HG02884 (cell line): Measurements from ENCODE around the gene PTPRG.

Experiments used
- ATAC-seq: cut with Tn5 transposase; IDR thresholded peaks from one replicate; pipeline ENCODE4 v1.9.1; 2021; ENCODE audit warnings: mild to moderate bottlenecking, moderate library complexity; ENCODE audit not compliant: unreplicated experiment

PTPRG gene

DNA sequence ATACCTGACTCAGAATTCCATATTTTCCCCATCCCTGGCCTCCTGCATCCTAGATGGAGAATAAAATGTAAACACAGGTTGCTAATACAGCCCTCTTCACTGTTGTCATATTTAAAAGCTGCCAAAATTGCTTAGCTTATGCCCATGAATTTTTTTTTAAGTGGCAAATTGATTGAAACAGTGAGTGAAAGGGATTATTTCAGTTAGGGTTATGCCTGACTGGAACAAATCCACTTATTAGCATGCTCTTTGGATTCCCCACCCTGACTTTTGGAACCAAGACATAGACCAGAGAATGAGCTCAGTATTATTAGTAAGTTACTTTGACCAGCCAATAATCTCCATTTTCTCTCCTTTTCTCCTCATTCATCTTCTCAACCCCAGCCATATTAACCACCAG is 567.3 kb downstream of the PTPRG start:
- ATAC-seq, result no peak

DNA sequence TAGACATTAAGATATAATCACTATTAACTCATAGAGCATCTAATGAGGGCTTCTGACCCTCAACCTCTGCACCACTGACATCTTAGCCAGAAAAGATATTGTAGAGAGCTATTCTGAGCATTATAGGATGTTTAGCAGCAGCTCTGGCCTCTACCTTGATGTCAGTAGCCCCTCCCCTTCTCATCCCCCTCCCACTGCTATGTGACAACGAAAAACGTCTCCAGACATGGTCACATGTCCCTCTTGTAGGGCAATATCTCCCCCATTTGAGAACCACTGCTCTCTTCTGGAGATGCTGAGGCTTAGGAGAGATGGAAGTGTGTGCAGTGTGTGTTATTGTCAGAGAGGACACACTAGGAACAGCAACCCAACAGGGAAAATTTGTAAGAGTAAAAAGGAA is 569.7 kb downstream of the PTPRG start:
- ATAC-seq, result no peak

DNA sequence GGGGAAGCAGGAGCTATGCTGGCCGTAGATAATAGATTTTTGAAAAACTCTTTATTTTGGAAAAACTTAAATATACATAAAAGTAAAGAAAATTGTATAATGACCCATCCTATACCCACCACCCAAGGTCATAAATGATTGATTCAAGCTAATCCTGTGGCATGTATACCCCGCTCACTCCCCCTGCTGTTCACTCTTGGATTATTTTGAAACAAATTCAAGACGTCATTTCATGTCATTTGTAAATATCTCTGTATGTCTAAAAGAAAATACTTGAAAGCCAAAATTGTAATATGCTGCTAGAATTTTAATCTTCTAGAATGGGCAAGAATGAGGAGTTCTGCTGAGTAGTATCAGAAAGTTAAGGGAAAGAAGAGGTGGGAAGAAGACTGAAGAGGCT is 570.2 kb downstream of the PTPRG start:
- no peak for ATAC-seq

- no peak for ATAC-seq
These were observed 570.7 kb downstream of the PTPRG start for GRCh38 chr3:62132027-62132602.

DNA sequence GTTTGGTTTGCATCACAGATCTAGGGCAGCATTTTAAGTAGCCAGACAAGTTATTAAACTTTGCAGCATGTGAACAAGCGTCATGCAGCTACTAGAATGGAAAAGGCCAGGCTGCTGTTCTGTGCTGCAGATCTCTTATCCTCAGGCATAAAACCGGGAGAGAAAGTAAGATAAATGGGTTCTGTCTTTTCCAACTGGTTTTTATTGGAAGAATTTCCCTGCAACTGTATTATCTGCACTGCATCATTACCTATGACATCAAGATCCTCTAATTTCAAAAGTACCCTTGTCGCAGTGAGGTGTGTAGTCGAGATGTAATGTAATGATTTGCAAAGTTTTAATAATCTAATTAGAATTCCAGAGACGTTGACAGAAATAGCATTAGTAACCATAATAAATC is 571.6 kb downstream of the PTPRG start:
- ATAC-seq, result no peak

DNA sequence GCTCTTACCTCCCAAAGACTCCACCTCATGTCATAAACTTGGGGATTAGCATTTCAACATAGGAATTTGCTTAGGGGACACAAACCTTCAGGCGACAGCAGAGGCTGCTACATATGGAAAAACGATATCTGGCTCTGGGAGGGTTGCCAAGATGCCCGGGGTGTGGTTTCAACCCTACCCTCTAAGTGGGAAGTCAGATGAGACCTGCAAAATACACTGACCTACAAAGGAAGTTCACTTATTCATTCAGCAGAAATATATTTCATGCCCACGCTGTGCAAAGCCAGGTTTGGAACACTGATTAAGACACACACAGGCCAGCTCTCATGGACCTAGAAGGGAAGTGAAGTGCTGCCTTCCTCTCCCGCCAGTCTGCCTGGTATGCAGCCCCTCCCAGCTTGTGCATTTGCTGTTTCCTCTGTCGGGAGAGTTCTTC is 572.7 kb downstream of the PTPRG start:
- no peak for ATAC-seq

DNA sequence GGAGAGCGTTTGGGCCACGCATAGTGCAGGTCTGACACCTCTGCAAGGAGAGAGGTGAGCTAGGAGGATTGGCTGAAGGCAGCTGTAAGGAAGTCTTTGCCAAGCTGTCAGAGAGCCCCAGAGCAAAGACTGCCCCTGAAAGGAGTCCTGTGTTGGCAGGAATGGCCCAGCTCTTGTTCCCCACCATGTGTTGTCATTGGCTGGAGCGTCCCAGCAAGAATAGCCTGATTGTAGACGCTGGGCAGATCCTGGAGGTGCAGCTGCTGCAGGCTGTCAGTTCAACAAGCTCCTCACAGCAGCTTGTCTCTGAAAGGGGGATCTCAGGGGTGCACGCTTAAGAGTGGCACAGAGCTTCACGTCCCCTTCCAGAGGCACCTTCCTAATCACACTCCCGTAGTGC is 574.4 kb downstream of the PTPRG start:
- no peak for ATAC-seq

- ATAC-seq, result no peak
These were observed 578.6 kb downstream of the PTPRG start for GRCh38 chr3:62139957-62140356.

DNA sequence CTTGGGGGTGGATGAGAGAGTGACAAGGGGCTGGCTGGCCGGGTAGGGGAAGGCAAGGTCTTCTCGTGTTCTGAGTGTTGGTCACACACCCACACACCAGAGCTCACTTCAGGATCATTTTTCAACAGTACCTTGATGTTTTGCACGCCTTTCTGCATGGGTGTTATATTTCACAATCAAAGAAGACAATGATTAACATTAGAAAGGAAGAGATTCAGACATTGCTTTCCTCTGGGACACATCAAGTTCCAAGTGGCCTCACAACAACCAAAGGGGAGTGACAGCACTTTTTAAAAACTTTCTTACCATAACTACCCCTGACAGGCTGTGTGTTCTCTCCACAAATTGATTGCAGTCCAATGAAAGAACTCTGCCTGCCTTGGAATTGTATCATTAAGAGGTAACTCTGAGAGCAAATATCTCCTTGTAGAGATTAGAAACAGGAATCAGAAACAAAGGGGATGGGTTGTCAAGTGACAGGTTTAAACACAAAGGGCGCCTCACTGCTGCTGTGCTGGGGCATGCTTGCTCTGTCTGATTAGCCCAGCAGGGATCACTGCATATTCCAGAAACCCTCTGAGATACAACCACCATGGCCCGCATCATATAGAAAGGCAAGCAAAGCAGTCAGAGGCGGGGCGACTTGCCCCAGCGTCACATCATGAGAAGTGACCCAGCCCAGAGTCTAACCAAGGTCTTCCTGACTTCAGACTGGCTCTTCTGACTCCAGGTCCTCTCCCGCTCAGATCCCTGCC is 581.1 kb downstream of the PTPRG start:
- no peak for ATAC-seq

DNA sequence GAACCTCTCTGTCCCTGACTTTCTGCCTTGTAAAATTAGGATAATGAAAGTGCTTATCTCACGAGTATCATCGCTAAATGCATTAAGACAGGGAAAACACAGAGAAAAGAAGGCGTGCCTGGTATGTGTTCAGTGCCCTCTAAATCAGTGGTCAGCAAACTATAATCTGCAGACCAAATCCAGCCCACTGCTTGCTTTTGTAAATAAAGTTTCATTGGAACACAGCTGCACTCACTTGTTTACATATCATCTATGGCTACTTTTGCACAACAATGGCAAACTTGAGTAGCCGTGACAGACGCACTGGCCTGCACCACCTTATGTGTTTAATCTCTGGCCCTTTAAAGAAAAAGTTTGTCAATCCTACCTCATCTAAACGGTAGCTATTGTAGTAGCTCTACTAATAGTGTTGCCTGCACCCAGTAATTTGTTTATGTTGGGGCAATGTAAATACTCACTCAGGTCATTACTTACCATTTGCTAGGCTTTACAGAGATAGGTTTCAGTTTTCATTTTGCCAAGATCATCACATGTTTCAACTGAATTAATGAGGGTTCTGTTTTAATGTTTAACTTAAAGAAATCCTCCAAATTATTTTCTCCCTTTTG is 582.6 kb downstream of the PTPRG start:
- no peak for ATAC-seq

- ATAC-seq, result no peak
These were observed 583.1 kb downstream of the PTPRG start for GRCh38 chr3:62144482-62144881.

DNA sequence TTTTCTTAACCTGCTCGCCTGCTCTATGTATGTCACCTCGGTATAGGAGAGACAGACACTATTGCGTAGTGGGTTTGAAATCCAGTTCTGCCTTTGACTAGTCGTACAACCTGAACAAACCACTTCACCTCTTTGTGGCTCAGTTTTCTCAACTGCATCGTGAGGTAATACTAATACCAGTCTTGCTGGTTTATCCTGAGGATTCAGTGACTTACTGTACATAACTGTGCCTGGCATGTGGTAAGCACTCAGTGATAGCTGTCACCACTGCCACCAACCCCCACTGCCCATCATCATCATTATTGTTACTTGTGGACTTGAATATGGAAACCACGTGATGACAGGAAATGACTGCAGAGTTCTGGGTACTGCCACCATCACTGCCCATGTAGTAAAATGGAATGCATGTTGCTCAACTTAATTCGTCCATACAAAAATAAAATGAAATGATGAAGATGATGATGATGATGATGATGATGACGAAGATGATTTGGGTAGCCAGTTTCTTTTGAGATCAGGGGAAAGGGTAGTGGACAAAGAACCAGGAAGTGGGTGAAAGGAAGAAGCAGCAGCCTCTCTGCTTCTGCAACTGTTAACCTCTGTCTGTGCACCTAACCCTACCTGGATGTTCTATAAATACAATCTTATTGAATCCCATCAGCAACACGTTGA is 583.9 kb downstream of the PTPRG start:
- ATAC-seq, result no peak

- ATAC-seq, result no peak
These were observed 588.2 kb downstream of the PTPRG start for GRCh38 chr3:62149539-62149938.

DNA sequence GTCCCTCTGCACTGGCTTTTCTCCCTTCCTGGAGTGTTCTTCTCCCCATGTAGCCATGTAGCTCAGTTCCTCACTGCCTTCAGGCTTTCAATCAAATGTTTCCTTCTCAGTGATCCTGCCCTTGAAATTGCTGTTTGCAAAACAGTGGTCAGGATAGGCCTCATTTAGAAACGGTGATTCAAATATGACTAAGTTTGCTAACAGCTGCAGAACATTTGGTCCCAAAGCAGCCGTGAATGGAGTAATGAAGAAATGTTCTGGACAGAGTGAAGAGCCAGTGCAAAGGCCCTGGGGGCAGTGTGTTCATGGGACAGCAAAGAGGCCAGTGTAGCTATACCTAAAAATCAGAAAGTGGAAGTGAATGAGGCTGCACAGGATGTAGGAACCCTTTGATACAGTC is 588.6 kb downstream of the PTPRG start:
- no peak for ATAC-seq

DNA sequence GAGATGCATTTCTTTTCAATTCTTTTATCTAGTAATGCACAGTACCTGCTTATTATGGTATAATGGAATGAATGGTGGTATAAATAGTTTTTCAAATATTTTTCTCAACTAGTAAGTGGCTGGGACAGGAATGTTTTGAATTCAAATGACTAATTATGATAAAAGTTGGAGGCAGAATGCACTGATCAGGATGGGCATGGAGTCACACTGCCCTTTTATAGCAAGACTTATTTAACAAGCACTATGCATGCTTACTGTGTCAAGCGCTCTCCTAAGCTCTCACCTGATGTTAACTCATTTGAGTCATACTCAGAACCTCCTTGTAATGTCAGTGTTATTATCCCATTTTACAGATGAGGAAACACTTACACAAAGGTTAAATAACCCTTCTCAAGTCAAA is 590.2 kb downstream of the PTPRG start:
- no peak for ATAC-seq

DNA sequence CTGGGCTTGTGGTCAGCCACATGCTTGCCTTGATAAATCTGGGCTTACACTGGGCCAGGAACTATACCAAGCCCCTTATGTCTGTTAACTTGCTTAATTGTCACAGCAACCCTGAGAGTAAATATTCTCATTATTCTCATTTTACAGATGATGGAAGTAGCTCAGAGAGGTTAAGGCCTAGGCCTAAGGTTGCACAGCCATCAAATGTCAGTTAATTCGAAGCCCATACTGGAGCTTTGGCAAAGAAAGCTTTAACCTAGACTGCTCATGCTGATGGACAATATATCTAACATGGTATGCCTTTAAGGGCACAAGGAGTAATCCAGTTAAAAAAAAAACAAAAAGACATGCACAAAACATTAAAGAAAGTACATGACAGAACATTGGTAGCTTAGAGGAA is 591.9 kb downstream of the PTPRG start:
- no peak for ATAC-seq

- no peak for ATAC-seq
These were observed 593.2 kb downstream of the PTPRG start for GRCh38 chr3:62154457-62155148.

GRCh38 chr3:62159056-62159708 is 597.8 kb downstream of the PTPRG start:
- no peak for ATAC-seq

GRCh38 chr3:62159709-62160092 is 598.3 kb downstream of the PTPRG start:
- ATAC-seq, result no peak

- no peak for ATAC-seq
These were observed 600.0 kb downstream of the PTPRG start for GRCh38 chr3:62161371-62161770.

GRCh38 chr3:62164196-62164595 is 602.8 kb downstream of the PTPRG start:
- no peak for ATAC-seq
